Stomach (tissue), 4 donors: Measurements from ENCODE around the gene MKRN2OS.

Experiments
- EP300 ChIP-seq: sonication (generic); formaldehyde crosslinking; IDR thresholded peaks from one replicate; pipeline ENCODE4 v1.6.1; 2017; ENCODE audit warnings: antibody characterized with exemption
- POLR2A ChIP-seq, 4 donors: fragments of 450-650 bp; IDR thresholded peaks; one replicate each; pipeline ENCODE4 v1.6.1; 2016; ENCODE audit warnings: antibody characterized with exemption in 4 of 4, control low read depth in 2 of 4, mild to moderate bottlenecking in 1 of 4, moderate library complexity in 1 of 4
- TF ChIP-seq, protein P1 (sequence below), 7 experiments: fragments of 450-650 bp in 4 of 7; fragments of 200-600 bp in 3 of 7; sonication (generic) in 3 of 7; IDR thresholded peaks; one replicate each; pipeline ENCODE4 v1.5.1; 2016 to 2019; ENCODE audit warnings: antibody characterized with exemption in 7 of 7, control low read depth in 2 of 7, mild to moderate bottlenecking in 1 of 7

DNA sequence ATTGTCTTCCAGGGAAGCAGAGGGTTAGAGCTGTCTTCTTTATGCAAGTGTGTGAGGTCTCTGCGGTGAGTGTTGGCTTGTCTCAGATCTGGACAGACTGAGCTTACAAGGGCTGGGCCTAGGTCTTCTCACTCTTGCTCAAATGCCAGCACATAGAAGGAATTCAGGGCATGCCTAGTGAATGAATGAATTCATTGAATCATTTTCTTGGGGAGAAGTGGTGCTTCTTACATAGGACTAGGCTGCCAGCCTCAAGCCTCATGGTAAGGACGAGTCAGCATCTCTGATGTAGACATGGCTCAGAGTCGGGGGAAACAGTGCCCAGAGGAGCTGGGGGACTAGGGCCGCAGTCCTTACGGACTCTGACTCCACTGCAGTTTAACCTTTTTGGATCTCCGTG is 28.8 kb upstream of the MKRN2OS start:
- TF ChIP-seq, protein P1, sequence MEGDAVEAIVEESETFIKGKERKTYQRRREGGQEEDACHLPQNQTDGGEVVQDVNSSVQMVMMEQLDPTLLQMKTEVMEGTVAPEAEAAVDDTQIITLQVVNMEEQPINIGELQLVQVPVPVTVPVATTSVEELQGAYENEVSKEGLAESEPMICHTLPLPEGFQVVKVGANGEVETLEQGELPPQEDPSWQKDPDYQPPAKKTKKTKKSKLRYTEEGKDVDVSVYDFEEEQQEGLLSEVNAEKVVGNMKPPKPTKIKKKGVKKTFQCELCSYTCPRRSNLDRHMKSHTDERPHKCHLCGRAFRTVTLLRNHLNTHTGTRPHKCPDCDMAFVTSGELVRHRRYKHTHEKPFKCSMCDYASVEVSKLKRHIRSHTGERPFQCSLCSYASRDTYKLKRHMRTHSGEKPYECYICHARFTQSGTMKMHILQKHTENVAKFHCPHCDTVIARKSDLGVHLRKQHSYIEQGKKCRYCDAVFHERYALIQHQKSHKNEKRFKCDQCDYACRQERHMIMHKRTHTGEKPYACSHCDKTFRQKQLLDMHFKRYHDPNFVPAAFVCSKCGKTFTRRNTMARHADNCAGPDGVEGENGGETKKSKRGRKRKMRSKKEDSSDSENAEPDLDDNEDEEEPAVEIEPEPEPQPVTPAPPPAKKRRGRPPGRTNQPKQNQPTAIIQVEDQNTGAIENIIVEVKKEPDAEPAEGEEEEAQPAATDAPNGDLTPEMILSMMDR (IDR thresholded peaks at IDR 0.05): no peak
- TF ChIP-seq POLR2A (IDR thresholded peaks at IDR 0.05) (no peak), EP300 (no peak)
